Skin epidermis (tissue), 12 donors: ENCODE data around the gene HPGD.

ENCODE experiments used
- H3K27ac ChIP-seq, 21 experiments: fragments of 200-600 bp; sonication (generic) in 11 of 21; one replicate each; pipeline ENCODE4 v1.5.0; 2020; ENCODE audit warnings: mild to moderate bottlenecking in 3 of 21, inconsistent platforms in 2 of 21, moderate library complexity in 2 of 21
- H3K4me3 ChIP-seq, 7 experiments: fragments of 200-600 bp; sonication (generic) in 2 of 7; one replicate each; pipeline ENCODE4 v1.5.0; 2020; ENCODE audit warnings: inconsistent platforms in 2 of 7, mild to moderate bottlenecking in 2 of 7, moderate library complexity in 1 of 7

HPGD gene

GRCh38 chr4:174522183-174523024, at the start of gene HPGD:
Gene HPGD (minus strand): TSS chr4:174522488. CDS start chr4:174522451, 37 bp downstream.
- Histone ChIP-seq H3K4me3 (peak within 1 kb of the TSS; percentile 45 to 70 (median 54)), H3K27ac (peak within 1 kb of the TSS in 20 of 21 experiments; percentile 25 to 84 (median 67))

- Histone ChIP-seq H3K4me3 (no peak overlapping the region), H3K27ac (no peak overlapping the region)
These were observed 42.2 kb upstream of the HPGD start for GRCh38 chr4:174564529-174564928.

GRCh38 chr4:174563399-174563798, 41.1 kb upstream of the HPGD start:
- H3K4me3 ChIP-seq = no peak overlapping the region
- H3K27ac ChIP-seq = no peak overlapping the region

GRCh38 chr4:174561560-174561959, 39.3 kb upstream of the HPGD start:
- no peak overlapping the region for H3K27ac ChIP-seq
- H3K4me3 ChIP-seq = no peak overlapping the region

GRCh38 chr4:174559894-174560293, 37.6 kb upstream of the HPGD start:
- Histone ChIP-seq H3K27ac (peak overlapping the region in 8 of 21 experiments; percentile 11 to 61 (median 28)), H3K4me3 (no peak overlapping the region)

GRCh38 chr4:174555789-174556630, 33.7 kb upstream of the HPGD start:
- no peak overlapping the region for H3K27ac ChIP-seq
- no peak overlapping the region for H3K4me3 ChIP-seq

- no peak overlapping the region for H3K4me3 ChIP-seq
- H3K27ac ChIP-seq = no peak overlapping the region
These were observed 32.0 kb upstream of the HPGD start for GRCh38 chr4:174554231-174554728.

- no peak overlapping the region for H3K4me3 ChIP-seq
- no peak overlapping the region for H3K27ac ChIP-seq
These were observed 31.5 kb upstream of the HPGD start for GRCh38 chr4:174553828-174554227.

- Histone ChIP-seq H3K4me3 (no peak overlapping the region), H3K27ac (no peak overlapping the region)
These were observed 30.7 kb upstream of the HPGD start for GRCh38 chr4:174553031-174553430.

- Histone ChIP-seq H3K4me3 (no peak overlapping the region), H3K27ac (no peak overlapping the region)
These were observed 28.3 kb upstream of the HPGD start for GRCh38 chr4:174550541-174550940.

- Histone ChIP-seq H3K27ac (no peak overlapping the region), H3K4me3 (no peak overlapping the region)
These were observed 27.4 kb upstream of the HPGD start for GRCh38 chr4:174549721-174550120.

GRCh38 chr4:174545268-174545667, 23.0 kb upstream of the HPGD start:
- Histone ChIP-seq H3K27ac (no peak overlapping the region), H3K4me3 (no peak overlapping the region)

- H3K4me3 ChIP-seq = no peak overlapping the region
- H3K27ac ChIP-seq = no peak overlapping the region
These were observed 22.2 kb upstream of the HPGD start for GRCh38 chr4:174544496-174544895.

- no peak overlapping the region for H3K27ac ChIP-seq
- no peak overlapping the region for H3K4me3 ChIP-seq
These were observed 17.9 kb upstream of the HPGD start for GRCh38 chr4:174540175-174540574.

- Histone ChIP-seq H3K4me3 (no peak overlapping the region), H3K27ac (no peak overlapping the region)
These were observed 17.3 kb upstream of the HPGD start for GRCh38 chr4:174539571-174539970.

GRCh38 chr4:174538876-174539250, 16.6 kb upstream of the HPGD start:
- no peak overlapping the region for H3K4me3 ChIP-seq
- peak overlapping the region in 1 of 21 experiments; percentile 34 for H3K27ac ChIP-seq

- Histone ChIP-seq H3K4me3 (no peak overlapping the region), H3K27ac (peak overlapping the region in 1 of 21 experiments; percentile 34)
These were observed 16.0 kb upstream of the HPGD start for GRCh38 chr4:174538123-174538875.

- H3K4me3 ChIP-seq = no peak overlapping the region
- no peak overlapping the region for H3K27ac ChIP-seq
These were observed 15.3 kb upstream of the HPGD start for GRCh38 chr4:174537634-174538033.

GRCh38 chr4:174534461-174534860, 12.2 kb upstream of the HPGD start:
- H3K4me3 ChIP-seq = no peak overlapping the region
- no peak overlapping the region for H3K27ac ChIP-seq

GRCh38 chr4:174532445-174532844, 10.2 kb upstream of the HPGD start:
- H3K4me3 ChIP-seq = no peak overlapping the region

More at GRCh38 chr4:174532445-174532844, 10.2 kb upstream of the HPGD start:
- no peak overlapping the region for H3K27ac ChIP-seq
